ENCODE data around the gene CS.
"Not testable (repeated sequence)": the region's sequence is repeated elsewhere in the genome, so short reads cannot be mapped to it uniquely, and the experiment has no call there.

CS gene

GRCh38 chr12:56280849-56281248 is 19.3 kb downstream of the CS start:
- DNase-seq (ENCODE audit: low read depth in 3 of 3), result no peak

GRCh38 chr12:56278905-56279304 is 21.2 kb downstream of the CS start:
- no peak for DNase-seq (ENCODE audit: low read depth in 3 of 3)

DNA sequence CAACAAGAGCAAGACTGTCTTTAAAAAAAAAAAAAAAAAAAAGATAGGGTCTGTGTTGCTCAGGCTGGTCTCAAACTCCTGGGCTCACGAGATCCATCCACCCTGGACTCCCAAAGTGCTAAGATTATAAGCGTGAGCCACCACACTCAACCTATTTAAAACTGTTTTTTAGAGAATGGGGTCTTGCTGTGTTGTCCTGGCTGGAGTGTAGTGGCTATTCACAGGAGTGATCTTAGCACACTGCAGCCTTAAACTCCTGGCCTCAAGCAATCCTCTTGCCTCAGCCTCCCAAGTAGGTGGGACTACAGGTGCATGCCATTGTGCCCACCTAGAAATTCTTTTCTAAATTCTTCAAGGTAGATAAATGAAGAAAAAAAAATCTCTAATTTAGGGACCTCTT is 25.8 kb downstream of the CS start:
- DNase-seq (ENCODE audit: low read depth in 3 of 3), result no peak

DNA sequence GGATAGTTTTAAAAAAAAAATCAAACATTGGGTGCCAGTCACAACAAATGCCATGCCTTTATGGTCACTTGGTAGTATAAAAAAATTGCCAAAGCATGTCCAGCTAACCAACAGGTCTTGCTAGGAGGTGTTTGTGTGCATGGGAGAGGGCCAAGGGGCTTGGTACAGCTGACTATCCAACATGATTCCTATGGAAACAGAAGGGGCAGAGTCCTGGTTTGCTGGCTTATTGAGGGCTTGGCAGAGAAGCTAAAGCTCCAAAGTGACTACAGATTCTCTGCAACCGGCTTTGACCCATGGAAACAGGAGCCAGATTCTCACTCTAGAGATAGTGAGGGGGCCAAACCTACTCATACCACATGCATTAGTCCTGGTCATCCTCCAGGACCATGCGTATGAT is 27.7 kb downstream of the CS start:
- DNase-seq (ENCODE audit: low read depth in 3 of 3), result not testable (repeated sequence)

GRCh38 chr12:56271031-56271430 is 29.1 kb downstream of the CS start:
- DNase-seq (ENCODE audit: low read depth in 3 of 3), result no peak

- DNase-seq (ENCODE audit: low read depth in 3 of 3), result no peak
Measured at GRCh38 chr12:56267443-56268071, 32.6 kb downstream of the CS start.

DNA sequence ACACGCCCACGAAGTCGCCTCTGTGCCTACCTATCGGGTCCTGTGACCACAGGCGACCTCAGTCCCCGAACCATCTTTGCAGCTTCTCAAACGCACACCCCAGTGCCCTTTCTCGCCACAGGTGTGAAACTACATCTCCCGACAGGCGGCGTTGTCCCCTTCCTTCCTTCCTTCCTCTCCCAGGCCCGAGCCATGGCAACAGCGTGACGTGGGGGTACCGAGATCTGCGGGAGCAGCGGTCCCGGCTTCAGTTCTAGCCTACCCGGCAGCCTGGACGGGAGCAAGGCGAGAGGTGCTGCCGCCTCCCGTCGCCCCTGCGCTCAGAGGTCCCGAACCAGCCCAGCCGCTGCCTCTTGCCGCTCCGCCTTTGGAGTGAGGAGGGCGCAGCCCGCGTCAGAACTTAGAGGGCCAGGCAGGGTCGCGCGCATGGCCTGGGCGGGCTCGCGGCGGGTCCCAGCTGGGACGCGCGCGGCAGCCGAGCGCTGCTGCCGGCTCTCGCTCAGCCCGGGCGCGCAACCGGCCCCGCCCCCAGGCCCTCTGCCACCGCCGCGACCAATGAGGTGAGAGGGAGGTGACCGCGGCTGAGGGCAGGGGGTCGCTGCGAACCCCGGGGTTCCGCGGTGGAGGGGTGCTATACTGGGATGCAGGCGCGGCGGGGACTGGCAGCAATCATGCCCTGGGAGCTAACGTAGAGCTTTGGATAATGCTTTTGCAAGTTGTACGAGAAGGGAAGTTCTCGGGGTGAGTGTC is 33.3 kb downstream of the CS start, which contains the start of gene COQ10A:
TSS of gene COQ10A (plus strand) at position 250 of the 750 bp plus-strand sequence. CDS start at position 427, 177 bp downstream.
- DNase-seq (ENCODE audit: low read depth in 3 of 3), result peak; percentile 66 to 74 (median 72)

DNA sequence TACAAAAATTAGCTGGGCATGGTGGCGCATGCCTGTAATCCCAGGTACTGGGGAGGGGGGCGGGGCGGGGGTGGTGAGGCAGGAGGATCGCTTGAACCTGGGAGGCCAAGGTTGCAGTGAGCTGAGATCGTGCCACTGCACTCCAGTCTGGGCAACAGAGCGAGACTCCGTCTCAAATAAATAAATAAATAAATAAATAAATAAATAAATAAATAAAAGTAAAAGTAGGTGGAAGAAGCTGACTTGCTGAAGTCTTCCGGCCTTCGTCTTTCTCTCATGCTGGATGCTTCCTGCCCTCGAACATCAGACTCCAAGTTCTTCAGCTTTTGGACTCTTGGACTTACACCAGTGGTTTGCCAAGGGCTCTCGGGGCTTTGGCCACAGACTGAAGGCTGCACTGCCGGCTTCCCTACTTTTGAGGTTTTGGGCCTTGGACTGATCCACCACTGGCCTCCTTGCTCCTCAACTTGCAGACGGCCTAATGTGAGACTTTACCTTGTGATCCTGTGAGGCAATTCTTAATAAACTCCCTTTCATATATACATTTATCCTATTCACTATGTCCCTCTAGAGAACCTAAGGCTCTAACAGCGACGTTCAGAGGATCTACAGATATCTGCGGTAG is 34.0 kb downstream of the CS start:
- DNase-seq (ENCODE audit: low read depth in 3 of 3), result not testable (repeated sequence)

DNA sequence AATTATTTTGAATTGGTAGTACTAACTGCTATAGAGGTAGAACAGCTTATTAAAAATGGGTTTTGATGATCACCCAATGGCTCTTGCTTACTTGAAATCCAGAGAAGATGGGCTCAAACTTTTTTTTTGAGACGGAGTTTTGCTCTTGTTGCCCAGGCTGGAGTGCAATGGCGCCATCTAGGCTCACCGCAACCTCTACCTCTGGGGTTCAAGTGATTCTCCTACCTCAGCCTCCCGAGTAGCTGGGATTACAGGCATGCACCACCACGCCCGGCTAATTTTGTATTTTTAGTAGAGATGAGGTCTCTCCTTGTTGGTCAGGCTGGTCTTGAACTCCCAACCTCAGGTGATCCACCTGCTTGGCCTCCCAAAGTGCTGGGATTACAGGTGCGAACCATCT is 37.2 kb downstream of the CS start:
- DNase-seq (ENCODE audit: low read depth in 3 of 3), result not testable (repeated sequence)

GRCh38 chr12:56261503-56262232 is 38.5 kb downstream of the CS start:
- no peak for DNase-seq (ENCODE audit: low read depth in 3 of 3)

DNA sequence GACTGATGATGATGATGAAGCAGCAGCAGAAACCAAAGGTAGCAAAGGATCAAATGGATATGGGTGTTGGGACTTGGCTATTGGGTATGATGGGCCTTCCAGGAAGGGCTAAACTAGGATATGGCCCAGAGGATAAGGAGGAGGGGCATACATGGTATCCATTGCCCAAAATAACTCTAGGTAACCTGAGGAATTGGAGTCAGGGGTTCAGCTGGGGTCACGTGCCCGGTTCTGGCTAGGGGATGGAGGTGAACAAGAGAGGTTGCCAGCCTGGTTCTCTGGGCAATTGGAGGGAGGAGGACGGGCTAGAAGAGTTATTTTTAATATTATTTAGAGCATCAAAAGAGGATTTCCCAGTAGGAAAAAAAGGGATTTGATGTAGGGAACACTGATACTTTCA is 39.2 kb downstream of the CS start:
- no peak for DNase-seq (ENCODE audit: low read depth in 3 of 3)

- DNase-seq (ENCODE audit: low read depth in 3 of 3), result no peak
Measured at GRCh38 chr12:56260380-56260779, 39.8 kb downstream of the CS start.

DNA sequence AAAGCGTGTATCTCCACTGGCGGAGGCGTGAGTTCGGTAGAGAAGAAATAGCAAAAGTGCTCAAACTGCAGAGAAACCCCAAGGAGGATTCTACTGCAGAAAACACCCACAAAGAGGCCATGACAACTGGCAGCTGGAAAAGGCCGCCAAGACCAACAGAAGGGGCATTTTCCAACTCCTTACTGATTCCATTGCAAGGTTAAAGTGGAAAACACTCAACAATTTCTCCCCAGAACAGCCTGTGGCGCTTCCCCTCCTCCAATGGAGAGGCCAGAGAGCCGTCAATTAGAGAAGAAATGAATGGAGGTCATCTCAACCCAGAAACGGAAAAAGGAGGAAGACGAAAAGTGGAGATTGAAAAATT is 41.3 kb downstream of the CS start:
- DNase-seq (ENCODE audit: low read depth in 3 of 3), result no peak

- peak; percentile 55 to 82 (median 61) for DNase-seq (ENCODE audit: low read depth in 3 of 3)
Measured at GRCh38 chr12:56258068-56258819, 41.9 kb downstream of the CS start, which contains the start of gene ANKRD52. Gene ANKRD52, minus strand, starts transcription at chr12:56258384. Its CDS starts 115 bp downstream, at chr12:56258269.

- no peak for DNase-seq (ENCODE audit: low read depth in 3 of 3)
Measured at GRCh38 chr12:56257491-56258067, 42.6 kb downstream of the CS start.

DNA sequence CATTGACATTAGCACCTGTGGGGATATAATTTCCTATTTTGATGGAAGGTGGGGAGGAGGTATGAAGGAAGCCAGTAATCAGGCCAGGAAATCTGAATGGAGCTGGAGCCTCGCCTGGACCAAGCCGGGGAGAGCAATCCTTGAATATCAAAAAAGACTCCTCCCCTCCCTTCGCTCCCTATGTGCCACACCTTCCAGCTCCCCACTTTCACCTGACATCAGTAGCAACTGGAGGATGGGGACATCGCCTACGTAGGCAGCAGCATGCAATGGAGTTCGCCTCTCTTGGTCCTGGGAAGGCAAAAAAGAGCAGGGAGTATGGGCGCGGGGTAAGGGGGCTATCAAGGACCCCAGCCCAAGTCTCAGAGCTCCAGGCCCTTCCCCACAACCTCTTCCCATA is 43.1 kb downstream of the CS start:
- DNase-seq (ENCODE audit: low read depth in 3 of 3), result no peak

- no peak for DNase-seq (ENCODE audit: low read depth in 3 of 3)
Measured at GRCh38 chr12:56256326-56256960, 43.7 kb downstream of the CS start.

DNA sequence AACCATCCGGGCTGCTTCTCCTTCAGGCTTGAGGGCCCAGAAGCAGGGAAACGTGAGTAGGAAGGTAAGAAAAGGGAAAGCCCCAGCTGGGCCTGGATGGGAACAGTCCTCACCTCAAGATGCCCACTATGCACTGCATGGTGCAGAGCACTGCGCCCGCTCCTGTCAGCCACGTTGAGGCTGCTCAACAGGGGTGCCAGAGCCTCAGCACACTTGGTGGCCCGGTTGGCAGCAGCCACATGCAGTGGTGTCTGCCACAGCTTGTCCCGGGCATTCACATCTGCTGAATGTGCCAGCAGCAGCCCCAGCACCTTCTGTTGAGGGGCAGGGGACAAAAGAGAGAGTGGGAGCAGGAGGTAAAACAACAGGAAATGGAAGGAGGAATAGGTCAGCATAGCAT is 44.5 kb downstream of the CS start:
- no peak for DNase-seq (ENCODE audit: low read depth in 3 of 3)

- DNase-seq (ENCODE audit: low read depth in 3 of 3), result no peak
Measured at GRCh38 chr12:56253091-56253490, 47.0 kb downstream of the CS start.

DNA sequence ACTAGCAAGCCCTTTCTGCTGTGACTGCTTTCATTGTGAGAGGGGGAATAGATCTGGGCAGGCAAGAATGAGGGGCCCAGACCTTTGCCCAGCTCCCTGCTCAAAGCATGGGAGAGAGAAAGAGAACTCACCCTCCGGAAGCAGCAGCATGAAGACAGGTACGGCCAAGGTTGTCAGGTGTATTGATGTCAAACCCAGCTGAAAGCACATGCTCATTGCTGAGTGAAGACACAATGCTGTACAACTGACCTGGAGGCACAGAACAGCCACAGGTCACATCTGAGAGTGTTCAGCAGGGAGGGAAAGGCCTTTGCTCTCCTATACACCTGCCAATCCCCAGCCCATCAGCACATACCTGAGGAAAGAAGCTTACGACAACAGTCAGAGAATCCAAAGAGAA is 47.5 kb downstream of the CS start:
- no peak for DNase-seq (ENCODE audit: low read depth in 3 of 3)

DNA sequence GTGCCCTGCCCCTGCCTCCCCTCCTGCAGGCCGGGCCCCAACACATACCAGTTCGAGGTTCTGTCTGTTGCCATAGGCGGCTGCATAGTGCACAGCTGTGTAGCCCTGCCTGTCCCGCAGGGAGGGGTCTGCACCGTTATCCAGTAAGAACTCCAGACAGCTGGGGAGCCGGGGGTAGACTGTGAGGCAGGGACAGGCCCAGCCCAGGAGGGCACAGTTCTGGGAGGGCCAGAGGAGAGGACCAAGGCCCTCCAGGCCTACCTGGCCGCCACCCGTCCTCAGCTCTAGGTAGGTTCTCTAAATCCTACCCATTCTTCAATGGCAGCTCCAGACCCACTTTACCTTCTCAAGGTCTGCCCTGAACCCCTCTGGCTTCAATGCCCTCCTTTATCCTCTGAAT is 51.4 kb downstream of the CS start:
- DNase-seq (ENCODE audit: low read depth in 3 of 3), result no peak

Measured in stimulated activated CD4-positive, alpha-beta T cell treated with anti-CD3 and anti-CD28 coated beads, TNF-alpha, amount 100 ng/mL, for 48 hours (primary cell).